ENCODE data around the gene FZR1. TPM values are rescaled to one million over a fixed set of nuclear protein-coding genes. Genes with fewer than 3 reads are reported as not detected.
A peak's percentile ranks its signal among the peaks of the same experiment; 100 is the strongest.

Gene FZR1
- total RNA-seq, 2 experiments from 2014 or later: 61.2 to 65.3 TPM

DNA sequence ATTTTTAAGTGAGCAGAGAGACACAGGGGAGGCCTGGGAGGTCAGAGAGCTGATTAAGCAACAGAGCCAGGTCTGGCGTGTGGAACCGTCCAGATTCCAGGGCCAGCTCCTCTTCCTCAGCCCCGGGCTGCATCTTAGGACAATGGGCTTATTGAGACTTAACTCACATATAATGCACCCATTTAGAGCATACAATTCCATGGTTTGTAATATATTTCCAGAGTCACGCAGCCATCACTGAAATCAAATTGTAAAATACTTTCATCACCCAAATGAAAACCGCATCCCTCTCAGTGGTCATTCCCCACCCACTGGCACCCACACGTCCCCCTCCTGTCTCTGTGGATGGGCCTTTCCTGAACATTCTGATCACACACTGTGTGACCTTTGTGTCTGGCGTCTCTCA lies 64.5 kb downstream of the FZR1 start:
- ChIA-PET POLR2A (no interaction called here), CTCF (ENCODE audit: unreplicated experiment) (no interaction called here)
- Histone ChIP-seq H3K9me2 (ENCODE audit: insufficient read depth, low read length) (no peaks in the 10 kb centered on the region), H2AFZ (ENCODE audit: low read length) (no peak overlapping the region), H3K4me3 (ENCODE audit: low read depth, low read length, poor library complexity, severe bottlenecking) (no peak overlapping the region), H3K9me3 (ENCODE audit: low read length) (no peaks in the 10 kb centered on the region), H3K4me1 (ENCODE audit: insufficient read depth, low read length, poor library complexity, severe bottlenecking) (peaks cover 6% of the 10 kb centered on the region), H4K20me1 (ENCODE audit: insufficient read depth, low read length) (no peaks in the 10 kb centered on the region), H3K79me2 (ENCODE audit: insufficient read depth, low read depth, low read length) (peaks cover 5% of the 10 kb centered on the region; the same call in 1 of the 2 replicates), H3K27ac (ENCODE audit: low read depth, low read length, poor library complexity, severe bottlenecking) (no peak overlapping the region), H3K4me2 (ENCODE audit: low read length) (no peak overlapping the region), H3K36me3 (ENCODE audit: insufficient read depth, low read length) (peaks cover 14% of the 10 kb centered on the region; the same call in 1 of the 2 replicates)
- BruUV-seq (replicated peaks): no TSS peak
- TF ChIP-seq, protein P1, sequence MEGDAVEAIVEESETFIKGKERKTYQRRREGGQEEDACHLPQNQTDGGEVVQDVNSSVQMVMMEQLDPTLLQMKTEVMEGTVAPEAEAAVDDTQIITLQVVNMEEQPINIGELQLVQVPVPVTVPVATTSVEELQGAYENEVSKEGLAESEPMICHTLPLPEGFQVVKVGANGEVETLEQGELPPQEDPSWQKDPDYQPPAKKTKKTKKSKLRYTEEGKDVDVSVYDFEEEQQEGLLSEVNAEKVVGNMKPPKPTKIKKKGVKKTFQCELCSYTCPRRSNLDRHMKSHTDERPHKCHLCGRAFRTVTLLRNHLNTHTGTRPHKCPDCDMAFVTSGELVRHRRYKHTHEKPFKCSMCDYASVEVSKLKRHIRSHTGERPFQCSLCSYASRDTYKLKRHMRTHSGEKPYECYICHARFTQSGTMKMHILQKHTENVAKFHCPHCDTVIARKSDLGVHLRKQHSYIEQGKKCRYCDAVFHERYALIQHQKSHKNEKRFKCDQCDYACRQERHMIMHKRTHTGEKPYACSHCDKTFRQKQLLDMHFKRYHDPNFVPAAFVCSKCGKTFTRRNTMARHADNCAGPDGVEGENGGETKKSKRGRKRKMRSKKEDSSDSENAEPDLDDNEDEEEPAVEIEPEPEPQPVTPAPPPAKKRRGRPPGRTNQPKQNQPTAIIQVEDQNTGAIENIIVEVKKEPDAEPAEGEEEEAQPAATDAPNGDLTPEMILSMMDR (conservative IDR thresholded peaks at IDR 0.05; ENCODE audit: low read length): no peak
- TF ChIP-seq EZH2phosphoT487 (IDR thresholded peaks at IDR 0.05; ENCODE audit: borderline replicate concordance, low read depth, low read length): no peak
- no peak for DNase-seq (ENCODE audit: low spot score)
- intact Hi-C loops (cut with micrococcal nuclease; ENCODE audit: unreplicated experiment): loop anchor here (5.0 kb wide), 1 partner anchor 63 kb away; the partner anchor contains the start of gene FZR1

DNA sequence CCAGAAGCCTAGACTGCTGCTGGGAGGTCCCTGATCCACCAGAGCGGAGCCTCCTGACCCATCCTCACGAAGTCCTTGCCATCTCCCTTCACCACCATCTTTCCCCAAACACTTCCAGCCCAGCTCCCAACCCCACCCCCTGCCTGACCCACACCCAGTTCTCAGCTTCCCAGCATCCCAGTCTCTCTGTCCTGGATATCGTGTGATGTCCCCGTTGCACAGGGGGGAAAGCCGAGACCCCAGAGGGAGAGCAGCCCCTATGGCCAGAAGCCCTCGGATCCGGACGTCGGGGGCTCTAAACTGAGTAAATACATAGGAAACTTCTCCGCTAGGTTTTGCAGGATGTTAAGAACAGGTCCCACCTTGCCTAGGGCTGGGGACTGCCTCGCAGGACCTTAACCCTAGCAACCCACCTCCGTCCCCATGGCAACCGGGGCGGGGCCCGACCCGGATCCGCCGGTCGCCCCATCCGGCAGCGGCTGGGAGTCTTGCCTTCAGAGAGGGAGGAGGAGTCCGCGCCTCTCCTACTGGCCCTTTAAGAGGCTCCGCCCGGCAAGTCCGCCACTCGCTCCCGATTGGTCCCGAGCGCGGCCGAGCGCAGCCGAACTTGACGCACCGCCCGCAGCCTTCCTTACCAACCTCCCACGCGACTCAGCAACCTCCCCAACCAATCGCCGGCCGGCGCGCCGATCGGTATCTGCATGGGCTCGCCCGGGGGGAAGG lies 66.2 kb downstream of the FZR1 start:
- Histone ChIP-seq H4K20me1 (ENCODE audit: insufficient read depth, low read length) (no peaks in the 10 kb centered on the region), H3K36me3 (ENCODE audit: insufficient read depth, low read length) (peaks cover 25% of the 10 kb centered on the region), H3K9me3 (ENCODE audit: low read length) (no peaks in the 10 kb centered on the region), H3K4me3 (ENCODE audit: low read depth, low read length, poor library complexity, severe bottlenecking) (peak overlapping the region; percentile 98), H3K4me2 (ENCODE audit: low read length) (peak overlapping the region; percentile 88), H3K79me2 (ENCODE audit: insufficient read depth, low read depth, low read length) (peaks cover 5% of the 10 kb centered on the region; the same call in 1 of the 2 replicates), H3K9me2 (ENCODE audit: insufficient read depth, low read length) (no peaks in the 10 kb centered on the region), H3K27ac (ENCODE audit: low read depth, low read length, poor library complexity, severe bottlenecking) (peak overlapping the region; percentile 12), H2AFZ (ENCODE audit: low read length) (peak overlapping the region; percentile 40; the same call in 1 of the 2 replicates), H3K4me1 (ENCODE audit: insufficient read depth, low read length, poor library complexity, severe bottlenecking) (peaks cover 6% of the 10 kb centered on the region)
- BruUV-seq (replicated peaks): no TSS peak
- TF ChIP-seq, protein P1 (conservative IDR thresholded peaks at IDR 0.05; ENCODE audit: low read length): no peak
- no peak for TF ChIP-seq EZH2phosphoT487 (IDR thresholded peaks at IDR 0.05; ENCODE audit: borderline replicate concordance, low read depth, low read length)
- CTCF ChIA-PET (ENCODE audit: unreplicated experiment): no interaction called here
- POLR2A ChIA-PET: no interaction called here
- intact Hi-C loops (cut with micrococcal nuclease; ENCODE audit: unreplicated experiment): loop anchor here (1.0 to 5.0 kb wide), 2 partner anchors 15 to 65 kb away; partner anchors contain the start of genes FZR1 and MFSD12
- DNase-seq (ENCODE audit: low spot score): peak; percentile 99

DNA sequence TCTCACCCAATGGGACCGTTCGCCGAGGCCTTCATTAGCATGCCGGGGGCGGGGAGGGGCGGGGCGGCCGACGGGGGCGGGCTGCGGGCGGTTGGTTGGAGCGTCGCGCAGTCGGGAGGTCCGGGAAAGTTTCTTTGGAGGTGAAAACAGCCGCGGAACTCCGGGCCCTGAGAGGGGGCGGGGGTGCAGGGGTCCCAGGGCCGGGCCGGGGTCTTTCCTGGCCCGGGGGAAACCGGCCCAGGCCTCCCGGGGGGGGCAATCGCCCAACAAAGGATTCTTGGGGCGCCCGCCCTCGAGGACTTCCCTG lies 66.7 kb downstream of the FZR1 start, which contains the start of gene HMG20B:
Gene HMG20B, plus strand, starts transcription at position 90 of the 307 bp plus-strand sequence. CDS start 366 bp downstream, outside the sequence.
- H3K36me3 ChIP-seq (ENCODE audit: insufficient read depth, low read length): peaks cover 25% of the 10 kb centered on the region
- H3K27ac ChIP-seq (ENCODE audit: low read depth, low read length, poor library complexity, severe bottlenecking): peak within 1 kb of the TSS; percentile 74
- no peak for DNase-seq (ENCODE audit: low spot score)
- peak within 1 kb of the TSS; percentile 40; the same call in 1 of the 2 replicates for H2AFZ ChIP-seq (ENCODE audit: low read length)
- ChIA-PET CTCF (ENCODE audit: unreplicated experiment) (no interaction called here), POLR2A (no interaction called here)
- H3K4me3 ChIP-seq (ENCODE audit: low read depth, low read length, poor library complexity, severe bottlenecking): peak within 1 kb of the TSS; percentile 98
- H3K9me2 ChIP-seq (ENCODE audit: insufficient read depth, low read length): no peaks in the 10 kb centered on the region
- H4K20me1 ChIP-seq (ENCODE audit: insufficient read depth, low read length): no peaks in the 10 kb centered on the region
- peaks cover 5% of the 10 kb centered on the region; the same call in 1 of the 2 replicates for H3K79me2 ChIP-seq (ENCODE audit: insufficient read depth, low read depth, low read length)
- peak within 1 kb of the TSS; percentile 88 for H3K4me2 ChIP-seq (ENCODE audit: low read length)
- intact Hi-C loops (cut with micrococcal nuclease; ENCODE audit: unreplicated experiment): loop anchor here (1.0 to 5.0 kb wide), 2 partner anchors 16 to 66 kb away; partner anchors contain the start of genes FZR1 and MFSD12
- BruUV-seq (replicated peaks): no TSS peak
- H3K4me1 ChIP-seq (ENCODE audit: insufficient read depth, low read length, poor library complexity, severe bottlenecking): peaks cover 6% of the 10 kb centered on the region
- TF ChIP-seq EZH2phosphoT487 (IDR thresholded peaks at IDR 0.05; ENCODE audit: borderline replicate concordance, low read depth, low read length): no peak
- TF ChIP-seq, protein P1 (conservative IDR thresholded peaks at IDR 0.05; ENCODE audit: low read length): no peak
- H3K9me3 ChIP-seq (ENCODE audit: low read length): no peaks in the 10 kb centered on the region

All from OCI-LY7 (cell line).